Hematopoietic multipotent progenitor cell treated with erythropoietin and hydrocortisone succinate and interleukin-3 and kit ligand, for 15 days (in vitro differentiated cells): Measurements from ENCODE around the gene CKB.

Experiments
- DNase-seq: peaks from one replicate; pipeline ENCODE4 v3.0.0-alpha.2; 2015; ENCODE audit warnings: low spot score

The CKB gene

DNA sequence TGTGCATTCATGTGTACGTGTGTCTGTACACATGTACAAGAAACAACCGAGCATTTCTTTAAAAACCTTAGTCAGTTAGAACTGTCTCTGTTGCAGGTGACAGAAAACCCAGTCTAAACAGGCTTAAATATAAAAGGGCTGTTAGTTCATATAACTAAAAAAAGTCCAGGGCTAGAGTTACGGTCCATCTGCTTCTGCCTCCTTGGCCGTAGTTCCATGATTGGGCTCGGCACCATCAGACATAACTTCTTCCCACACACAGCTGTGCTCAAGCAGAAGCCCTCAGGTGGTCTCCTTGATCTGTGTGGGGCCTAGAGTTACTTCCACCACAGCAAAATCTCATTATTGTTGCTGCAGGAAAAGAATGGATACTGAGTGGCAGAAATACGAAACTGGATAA lies 34.6 kb downstream of the CKB start:
- DNase-seq = no peak

DNA sequence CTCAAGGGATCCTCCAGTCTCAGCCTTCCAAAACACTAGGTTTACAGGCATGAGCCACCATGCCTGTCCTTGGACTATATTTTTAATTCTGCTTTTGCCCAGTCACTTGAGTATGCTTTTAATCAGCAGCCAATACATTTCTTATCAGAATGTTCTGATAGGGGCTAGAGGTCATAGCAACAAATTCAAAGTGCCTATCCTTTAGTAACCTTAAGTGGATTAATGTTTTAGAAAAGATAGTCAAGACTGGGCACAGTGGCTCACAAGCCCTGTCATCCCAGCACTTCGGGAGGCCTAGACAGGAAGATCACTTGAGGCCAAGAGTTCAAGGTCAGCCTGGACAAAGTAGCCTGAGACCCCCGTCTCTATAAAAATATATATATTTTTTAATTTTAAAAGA lies 37.1 kb downstream of the CKB start:
- no peak for DNase-seq

DNA sequence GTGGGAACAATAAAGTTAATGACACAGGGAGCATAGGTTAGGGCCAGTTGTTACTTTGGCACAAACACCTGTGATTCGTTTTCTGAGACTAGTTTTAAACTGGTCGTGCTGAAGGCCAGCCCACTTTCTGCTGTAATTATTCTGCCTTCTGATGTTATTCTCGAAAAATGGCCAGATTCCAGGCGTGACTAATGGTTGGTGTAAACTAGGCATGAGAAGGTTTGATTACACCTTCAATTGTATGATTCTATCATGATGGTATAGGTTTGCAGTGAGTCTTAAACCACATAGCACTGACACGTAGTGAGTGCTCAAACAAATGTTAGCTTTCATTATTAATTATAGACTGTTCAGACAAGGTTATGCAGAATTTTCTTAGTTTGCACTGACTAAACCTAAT lies 39.0 kb downstream of the CKB start:
- no peak for DNase-seq

DNA sequence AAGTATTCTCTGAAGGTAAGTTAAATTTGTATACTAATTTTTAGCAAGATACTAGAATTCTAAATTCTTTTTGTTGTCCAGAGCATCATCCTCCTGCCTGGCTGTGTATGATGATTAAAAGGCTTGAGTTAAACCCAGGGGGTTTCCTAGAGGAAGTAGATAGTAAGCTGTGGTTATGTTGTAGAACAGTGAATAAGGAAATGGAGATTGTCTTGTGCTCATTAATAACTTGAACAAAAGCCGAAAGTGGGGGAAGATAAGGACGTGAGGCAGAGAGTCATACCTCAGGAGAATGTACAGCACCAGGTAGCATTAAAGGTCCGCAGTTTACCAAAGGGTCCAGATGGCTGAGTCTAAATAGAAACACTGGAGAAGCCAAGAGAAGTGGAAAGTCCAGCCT lies 42.0 kb downstream of the CKB start:
- DNase-seq = no peak

DNA sequence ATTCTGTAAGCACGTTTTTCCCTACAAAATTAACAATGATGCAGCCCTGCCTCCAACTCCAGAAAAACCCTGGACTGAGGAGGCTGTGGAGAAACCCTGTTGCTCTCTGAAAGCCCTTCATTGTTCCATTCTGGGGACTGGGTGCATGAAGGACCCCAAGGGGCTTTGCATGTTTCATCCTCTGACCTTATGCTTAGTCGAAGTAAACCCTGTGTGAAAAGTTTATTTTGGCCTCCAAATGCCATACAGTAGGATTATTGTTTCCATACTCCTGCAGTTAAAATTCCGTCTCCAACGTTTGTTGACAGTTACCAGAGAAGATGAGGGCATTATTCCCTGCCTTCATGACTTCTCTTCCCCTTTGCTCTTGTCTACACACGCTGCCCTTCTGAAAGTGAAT lies 46.0 kb downstream of the CKB start:
- no peak for DNase-seq

DNA sequence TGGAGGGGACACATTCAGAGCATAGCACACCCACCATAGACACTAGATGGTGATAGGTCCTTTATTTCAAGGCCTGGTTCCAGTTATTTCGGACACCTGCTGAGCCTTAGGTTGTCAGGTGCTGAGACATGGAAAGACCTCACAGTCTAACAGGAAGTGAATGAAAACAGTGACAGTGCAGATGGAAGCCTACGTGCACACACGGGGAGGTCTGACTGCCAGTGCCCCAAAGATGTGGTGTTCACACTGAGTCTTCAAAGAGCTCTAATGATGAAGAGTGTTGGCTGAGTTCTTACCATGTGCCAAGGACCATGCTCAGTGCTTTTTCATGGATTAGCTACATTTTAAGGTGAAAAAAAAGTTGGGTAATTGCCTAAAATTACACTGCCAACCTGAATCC lies 46.6 kb downstream of the CKB start:
- no peak for DNase-seq

DNA sequence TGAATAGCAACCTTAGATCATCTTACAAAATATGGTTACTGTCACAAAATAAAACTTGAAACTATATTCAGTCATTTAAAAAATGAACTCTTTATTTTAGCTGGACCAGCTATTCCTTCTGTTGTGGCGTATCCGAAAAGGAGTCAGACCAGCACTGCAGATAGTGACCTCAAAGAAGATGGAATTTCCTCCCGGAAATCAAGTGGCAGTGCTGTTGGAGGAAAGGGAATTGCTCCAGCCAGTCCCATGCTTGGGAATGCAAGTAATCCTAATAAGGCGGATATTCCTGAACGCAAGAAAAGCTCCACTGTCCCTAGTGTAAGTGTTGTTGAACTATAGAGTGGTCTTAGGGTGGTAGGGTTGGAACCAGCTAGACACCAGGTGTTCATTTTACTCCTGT lies 47.7 kb downstream of the CKB start:
- no peak for DNase-seq

DNA sequence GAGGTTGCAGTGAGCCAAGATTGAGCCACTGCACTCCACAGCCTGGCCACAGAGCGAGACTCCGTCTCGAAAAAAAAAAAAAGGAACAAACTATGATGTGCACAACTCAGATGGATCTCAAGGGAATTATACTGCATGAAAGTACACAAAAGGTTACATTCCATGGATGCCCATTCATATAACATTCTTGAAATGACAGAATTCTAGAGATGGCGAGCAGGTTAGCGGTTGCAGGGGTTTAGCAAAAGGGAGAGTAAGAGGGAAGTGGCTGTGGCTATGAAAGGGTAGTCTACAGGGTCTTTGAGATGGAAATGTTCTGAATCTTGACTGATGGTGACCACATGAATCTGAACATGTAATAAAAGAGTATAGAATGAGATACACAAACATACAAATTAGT lies 49.7 kb downstream of the CKB start:
- no peak for DNase-seq
